Vagina (tissue), 2 donors: ENCODE measurements around the gene GNAL. TPM values are rescaled to one million over a fixed set of nuclear protein-coding genes. Genes with fewer than 3 reads are reported as not detected.

Experiments used
- DNase-seq, 2 donors: peaks; one replicate each; pipeline ENCODE4 v3.0.0-alpha.2; 2017; ENCODE audit errors: extremely low spot score in 2 of 2
- H3K27ac ChIP-seq: fragments of 200-600 bp; sonication (generic); one replicate; pipeline ENCODE4 v1.5.1; 2019
- H3K27me3 ChIP-seq: fragments of 200-600 bp; sonication (generic); one replicate; pipeline ENCODE4 v1.5.1; 2019
- H3K36me3 ChIP-seq, 2 donors: fragments of 200-600 bp; sonication (generic); one replicate each; pipeline ENCODE4 v1.5.1; 2017 to 2019
- H3K4me1 ChIP-seq: fragments of 200-600 bp; sonication (generic); one replicate; pipeline ENCODE4 v1.5.1; 2019
- H3K4me3 ChIP-seq, 2 donors: fragments of 200-600 bp; sonication (generic); 1 replicate in 1 of 2; 2 replicates in 1 of 2; pipeline ENCODE4 v1.5.1; 2016 to 2019
- H3K9me3 ChIP-seq: fragments of 200-600 bp; sonication (generic); one replicate; pipeline ENCODE4 v1.5.1; 2019
- CTCF ChIP-seq, 3 experiments: fragments of 450-650 bp in 2 of 3; fragments of 200-600 bp in 1 of 3; sonication (generic) in 1 of 3; IDR thresholded peaks; one replicate each; pipeline ENCODE4 v1.5.1; 2017 to 2019; ENCODE audit warnings: antibody characterized with exemption in 3 of 3, mild to moderate bottlenecking in 2 of 3, moderate library complexity in 2 of 3
- POLR2A ChIP-seq, 2 donors: fragments of 450-650 bp; IDR thresholded peaks; one replicate each; pipeline ENCODE4 v1.6.1; 2017; ENCODE audit warnings: antibody characterized with exemption in 2 of 2, mild to moderate bottlenecking in 2 of 2, moderate library complexity in 2 of 2
- POLR2AphosphoS5 ChIP-seq, 2 donors: sonication (generic); formaldehyde crosslinking; IDR thresholded peaks; one replicate each; pipeline ENCODE4 v1.9.0; 2017; ENCODE audit warnings: antibody characterized with exemption in 2 of 2, mild to moderate bottlenecking in 2 of 2, low read depth in 1 of 2; ENCODE audit not compliant: insufficient read depth in 1 of 2
- intact Hi-C: fragments of 100-400 bp; cut with DNase I; formaldehyde crosslinking; loops from one replicate; pipeline ENCODE4 v1.15.1; 2023
- total RNA-seq: library from RNA; depleted of rRNA; stranded (reverse); fragments of >200 nt; gene quantifications from one replicate; pipeline ENCODE4 v1.2.3, GENCODE V29; 2016

The GNAL gene
- total RNA-seq, 1 donor from 2014 or later = 23.3 TPM

GRCh38 chr18:11801573-11801972 lies 112.5 kb downstream of the GNAL start:
- H3K9me3 ChIP-seq = no peaks in the 10 kb centered on the region
- no peaks in the 10 kb centered on the region for H3K27me3 ChIP-seq
- no peak overlapping the region for H3K4me3 ChIP-seq
- DNase-seq = no peak
- intact Hi-C loops = no loop called here
- no peaks in the 10 kb centered on the region for H3K36me3 ChIP-seq
- TF ChIP-seq POLR2A (IDR thresholded peaks at IDR 0.05) (no peak), CTCF (IDR thresholded peaks at IDR 0.05) (no peak)
- H3K4me1 ChIP-seq = no peaks in the 10 kb centered on the region
- H3K27ac ChIP-seq = no peak overlapping the region

GRCh38 chr18:11802158-11802557 lies 113.1 kb downstream of the GNAL start:
- intact Hi-C loops = no loop called here
- DNase-seq = no peak
- no peaks in the 10 kb centered on the region for H3K27me3 ChIP-seq
- H3K4me1 ChIP-seq = no peaks in the 10 kb centered on the region
- no peak overlapping the region for H3K27ac ChIP-seq
- TF ChIP-seq POLR2A (IDR thresholded peaks at IDR 0.05) (no peak), CTCF (IDR thresholded peaks at IDR 0.05) (no peak), POLR2AphosphoS5 (IDR thresholded peaks at IDR 0.05; ENCODE audit: insufficient read depth in 1 of 2, low read depth in 1 of 2) (no peak)
- no peaks in the 10 kb centered on the region for H3K36me3 ChIP-seq
- H3K9me3 ChIP-seq = no peaks in the 10 kb centered on the region
- H3K4me3 ChIP-seq = no peak overlapping the region

GRCh38 chr18:11802586-11802985 lies 113.5 kb downstream of the GNAL start:
- Histone ChIP-seq H3K27me3 (no peaks in the 10 kb centered on the region), H3K4me1 (no peaks in the 10 kb centered on the region), H3K4me3 (no peak overlapping the region), H3K27ac (no peak overlapping the region), H3K36me3 (no peaks in the 10 kb centered on the region), H3K9me3 (no peaks in the 10 kb centered on the region)
- DNase-seq = no peak
- TF ChIP-seq POLR2AphosphoS5 (IDR thresholded peaks at IDR 0.05; ENCODE audit: insufficient read depth in 1 of 2, low read depth in 1 of 2) (no peak), CTCF (IDR thresholded peaks at IDR 0.05) (no peak), POLR2A (IDR thresholded peaks at IDR 0.05) (no peak)
- intact Hi-C loops = no loop called here

GRCh38 chr18:11807233-11807632 lies 118.2 kb downstream of the GNAL start:
- Histone ChIP-seq H3K27me3 (no peaks in the 10 kb centered on the region), H3K9me3 (no peaks in the 10 kb centered on the region), H3K27ac (no peak overlapping the region), H3K36me3 (no peaks in the 10 kb centered on the region), H3K4me1 (no peaks in the 10 kb centered on the region), H3K4me3 (no peak overlapping the region)
- no peak for TF ChIP-seq CTCF (IDR thresholded peaks at IDR 0.05)
- no peak for TF ChIP-seq POLR2AphosphoS5 (IDR thresholded peaks at IDR 0.05; ENCODE audit: insufficient read depth in 1 of 2, low read depth in 1 of 2)
- TF ChIP-seq POLR2A (IDR thresholded peaks at IDR 0.05) = no peak
- DNase-seq = no peak
- intact Hi-C loops = no loop called here

GRCh38 chr18:11808001-11808855 lies 119.2 kb downstream of the GNAL start:
- Histone ChIP-seq H3K4me3 (no peak overlapping the region), H3K27me3 (no peaks in the 10 kb centered on the region), H3K27ac (no peak overlapping the region), H3K4me1 (no peaks in the 10 kb centered on the region), H3K36me3 (no peaks in the 10 kb centered on the region), H3K9me3 (no peaks in the 10 kb centered on the region)
- no peak for DNase-seq
- TF ChIP-seq POLR2AphosphoS5 (IDR thresholded peaks at IDR 0.05; ENCODE audit: insufficient read depth in 1 of 2, low read depth in 1 of 2) (no peak), POLR2A (IDR thresholded peaks at IDR 0.05) (no peak), CTCF (IDR thresholded peaks at IDR 0.05) (no peak)
- intact Hi-C loops = no loop called here
